DND-41 (cell line): ENCODE results near the gene DOCK8.

Experiments
- ATAC-seq: fragments of 200-7000 bp; cut with Tn5 transposase; 3 replicates; pipeline ENCODE4 v1.9.1; 2021; ENCODE audit warnings: low read depth; ENCODE audit not compliant: insufficient read depth
- DNase-seq: peaks from one replicate; pipeline ENCODE4 v3.0.0-alpha.2; 2020
- H2AFZ ChIP-seq: 2 replicates; pipeline ENCODE4 v1.6.0; 2012; ENCODE audit warnings: low read depth, low read length
- H3K27ac ChIP-seq: 2 replicates; pipeline ENCODE4 v1.5.1; 2012; ENCODE audit warnings: low read length, inconsistent platforms
- H3K27me3 ChIP-seq: fragments of 200-600 bp; sonication (generic); 2 replicates; pipeline ENCODE4 v1.6.0; 2012; ENCODE audit warnings: low read length, mild to moderate bottlenecking, inconsistent platforms; ENCODE audit not compliant: insufficient read depth, poor library complexity
- H3K36me3 ChIP-seq: 2 replicates; pipeline ENCODE4 v1.5.1; 2012; ENCODE audit warnings: low read length, inconsistent platforms; ENCODE audit not compliant: insufficient read depth
- H3K4me1 ChIP-seq: 2 replicates; pipeline ENCODE4 v1.5.1; 2012; ENCODE audit warnings: mild to moderate bottlenecking, low read length; ENCODE audit not compliant: insufficient read depth
- H3K4me2 ChIP-seq: 2 replicates; pipeline ENCODE4 v1.6.0; 2012; ENCODE audit warnings: mild to moderate bottlenecking, moderate library complexity, low read length, inconsistent platforms; ENCODE audit not compliant: insufficient read depth
- H3K4me3 ChIP-seq, 2 experiments: fragments of 200-600 bp in 1 of 2; shearing (Covaris generic) in 1 of 2; 2 replicates each; pipeline ENCODE4 v1.5.1; 2012 to 2016; ENCODE audit warnings: inconsistent platforms in 2 of 2, low read length in 2 of 2, mild to moderate bottlenecking in 2 of 2, low read depth in 1 of 2, moderate library complexity in 1 of 2
- H3K79me2 ChIP-seq: 2 replicates; pipeline ENCODE4 v1.6.0; 2012; ENCODE audit warnings: low read length, inconsistent platforms; ENCODE audit not compliant: insufficient read depth
- H3K9ac ChIP-seq: 2 replicates; pipeline ENCODE4 v1.6.0; 2012; ENCODE audit warnings: low read depth, mild to moderate bottlenecking, inconsistent platforms, low read length, moderate library complexity
- H3K9me3 ChIP-seq: 2 replicates; pipeline ENCODE4 v1.5.1; 2012; ENCODE audit warnings: low read length, moderate library complexity, mild to moderate bottlenecking, inconsistent platforms; ENCODE audit not compliant: insufficient read depth, severe bottlenecking
- H4K20me1 ChIP-seq: 2 replicates; pipeline ENCODE4 v1.6.0; 2012; ENCODE audit warnings: low read length; ENCODE audit not compliant: insufficient read depth
- CTCF ChIP-seq: IDR thresholded peaks from 2 replicates; pipeline ENCODE4 v1.5.1; 2012; ENCODE audit warnings: borderline replicate concordance, low read length, moderate library complexity, mild to moderate bottlenecking; ENCODE audit not compliant: poor library complexity, severe bottlenecking; ENCODE audit errors: extremely low read depth
- EZH2 ChIP-seq: IDR thresholded peaks from 3 replicates; pipeline ENCODE4 v1.6.1; 2012; ENCODE audit warnings: borderline replicate concordance, low read depth, mild to moderate bottlenecking, moderate library complexity, low read length, inconsistent platforms; ENCODE audit not compliant: severe bottlenecking

Gene DOCK8

GRCh38 chr9:324971-325370, 110.3 kb downstream of the DOCK8 start:
- Histone ChIP-seq H2AFZ (no peak overlapping the region), H3K4me1 (no peaks in the 10 kb centered on the region), H3K27ac (no peak overlapping the region), H3K79me2 (no peaks in the 10 kb centered on the region), H4K20me1 (no peaks in the 10 kb centered on the region), H3K4me3 (no peak overlapping the region), H3K9ac (no peak overlapping the region), H3K4me2 (no peak overlapping the region), H3K27me3 (no peaks in the 10 kb centered on the region), H3K9me3 (no peaks in the 10 kb centered on the region), H3K36me3 (peaks cover 49% of the 10 kb centered on the region)
- ATAC-seq, result no peak
- DNase-seq, result no peak
- no peak for TF ChIP-seq EZH2
- no peak for TF ChIP-seq CTCF

GRCh38 chr9:326667-327066, 112.0 kb downstream of the DOCK8 start:
- Histone ChIP-seq H3K4me2 (no peak overlapping the region), H2AFZ (no peak overlapping the region), H3K36me3 (peaks cover 62% of the 10 kb centered on the region), H3K4me3 (no peak overlapping the region), H3K9me3 (no peaks in the 10 kb centered on the region), H3K27ac (no peak overlapping the region), H3K27me3 (no peaks in the 10 kb centered on the region), H3K4me1 (no peaks in the 10 kb centered on the region), H3K9ac (no peak overlapping the region), H4K20me1 (no peaks in the 10 kb centered on the region), H3K79me2 (no peaks in the 10 kb centered on the region)
- no peak for ATAC-seq
- TF ChIP-seq CTCF, result no peak
- no peak for TF ChIP-seq EZH2
- no peak for DNase-seq

GRCh38 chr9:328453-328852, 113.8 kb downstream of the DOCK8 start:
- ATAC-seq, result no peak
- Histone ChIP-seq H3K4me1 (no peaks in the 10 kb centered on the region), H4K20me1 (no peaks in the 10 kb centered on the region), H3K4me2 (no peak overlapping the region), H2AFZ (no peak overlapping the region), H3K4me3 (no peak overlapping the region), H3K9me3 (no peaks in the 10 kb centered on the region), H3K27ac (no peak overlapping the region), H3K79me2 (no peaks in the 10 kb centered on the region), H3K9ac (no peak overlapping the region), H3K36me3 (peaks cover 73% of the 10 kb centered on the region), H3K27me3 (no peaks in the 10 kb centered on the region)
- no peak for DNase-seq
- no peak for TF ChIP-seq CTCF
- TF ChIP-seq EZH2, result no peak

- Histone ChIP-seq H3K9me3 (no peaks in the 10 kb centered on the region), H3K4me2 (no peak overlapping the region), H3K27ac (no peak overlapping the region), H3K4me3 (no peak overlapping the region), H3K4me1 (no peaks in the 10 kb centered on the region), H2AFZ (no peak overlapping the region), H3K79me2 (no peaks in the 10 kb centered on the region), H3K9ac (no peak overlapping the region), H3K27me3 (no peaks in the 10 kb centered on the region), H4K20me1 (no peaks in the 10 kb centered on the region), H3K36me3 (peaks cover 88% of the 10 kb centered on the region)
- ATAC-seq (no peak), DNase-seq (no peak)
- TF ChIP-seq EZH2 (no peak), CTCF (no peak)
Observed at GRCh38 chr9:331197-331596, 116.5 kb downstream of the DOCK8 start.
